HG02571 (cell line): Measurements from ENCODE around the gene GANAB.

Source experiments
- ATAC-seq: cut with Tn5 transposase; IDR thresholded peaks from one replicate; pipeline ENCODE4 v1.9.1; 2021; ENCODE audit warnings: mild to moderate bottlenecking, moderate library complexity; ENCODE audit not compliant: unreplicated experiment

The GANAB gene

DNA sequence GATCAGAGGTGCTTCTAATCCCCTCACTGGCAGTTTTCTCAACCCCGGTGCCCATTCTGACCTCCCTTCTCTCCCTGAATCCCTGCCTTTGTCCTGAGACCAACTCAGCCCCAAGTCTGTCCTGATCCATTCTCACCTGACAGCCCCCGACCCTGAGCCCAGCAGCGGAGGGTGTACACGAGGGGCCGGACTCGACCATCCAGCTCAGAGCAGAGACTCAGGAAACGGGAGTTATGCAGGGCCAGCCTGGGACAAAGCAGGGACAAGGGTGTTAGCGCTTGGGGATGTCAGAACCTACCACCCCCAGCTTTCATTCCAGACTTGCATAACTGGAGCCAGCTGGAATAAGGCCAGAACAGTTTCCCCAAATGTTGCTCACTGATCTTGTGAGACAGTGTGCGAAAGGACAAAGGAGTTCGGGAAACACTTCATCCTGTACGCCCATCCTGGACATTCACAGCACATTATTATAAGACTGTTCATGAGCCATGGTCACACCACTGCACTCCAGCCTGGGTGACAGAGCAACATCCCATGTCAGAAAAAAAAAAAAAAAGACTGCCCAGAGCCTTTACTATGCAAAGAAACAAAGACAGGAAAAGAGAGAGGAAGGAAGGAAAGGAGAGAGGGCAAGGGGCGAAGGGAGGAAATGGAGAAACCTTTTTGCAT lies 69.2 kb downstream of the GANAB start:
- no peak for ATAC-seq

DNA sequence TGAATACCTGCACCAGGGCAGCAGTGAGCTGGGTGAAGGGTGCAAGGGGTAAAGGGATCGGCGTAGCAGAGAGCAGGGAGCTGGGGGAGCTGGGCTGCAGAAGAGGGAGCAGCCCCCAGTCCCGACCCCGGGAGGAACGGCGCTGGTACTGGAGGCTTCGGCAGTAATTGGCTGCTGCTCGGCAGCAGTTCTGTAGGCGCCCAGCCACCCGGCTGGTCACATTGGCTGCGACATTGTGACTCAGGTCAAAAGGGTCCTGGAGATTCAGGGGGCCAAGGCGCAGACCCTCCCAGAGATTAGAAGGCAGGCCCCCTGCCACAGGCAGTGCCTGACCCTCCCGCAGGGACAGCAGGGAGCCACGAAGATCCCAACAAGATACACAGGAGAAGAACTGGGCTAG lies 70.6 kb downstream of the GANAB start:
- ATAC-seq, result no peak

DNA sequence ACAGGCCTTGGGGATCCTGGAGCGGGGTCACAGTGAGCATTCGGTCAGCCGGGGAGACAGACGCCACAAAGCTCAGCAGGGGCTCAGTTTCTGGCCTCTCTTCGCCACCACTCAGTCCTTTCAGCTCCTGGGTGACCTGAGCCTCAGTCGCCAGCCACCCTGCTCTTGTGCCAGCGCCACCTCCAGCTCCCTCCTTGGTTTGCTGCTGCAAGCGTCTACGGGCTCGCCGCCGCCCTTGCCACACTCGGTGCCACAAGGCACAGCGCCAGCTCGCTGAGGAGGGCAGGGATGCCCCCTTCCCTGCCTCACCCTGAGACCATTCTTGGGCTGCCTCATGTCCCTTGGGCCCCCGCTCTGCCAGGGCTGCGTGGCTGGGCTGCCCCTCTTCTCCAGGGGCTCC lies 71.3 kb downstream of the GANAB start:
- no peak for ATAC-seq
